Panc1 (cell line): ENCODE measurements around the gene ACTRT2. TPM values are rescaled to one million over a fixed set of nuclear protein-coding genes. Genes with fewer than 3 reads are reported as not detected.

Experiments used
- ATAC-seq: fragments of 200-7000 bp; cut with Tn5 transposase; 2 replicates; pipeline ENCODE4 v1.9.1; 2020; ENCODE audit warnings: mild to moderate bottlenecking, moderate library complexity
- BruUV-seq: library from RNA; stranded (reverse); fragments of 400-500 nt; replicated peaks from 2 replicates; lab custom pipeline; 2021; lab: Mats Ljungman, UMichigan
- CTCF ChIA-PET: fragments of 300-600 bp; sonication (Branson Sonifier 250); formaldehyde crosslinking; loops from one replicate; lab custom pipeline; 2022; ENCODE audit warnings: antibody characterized with exemption; lab: Charles Lee
- POLR2A ChIA-PET: fragments of 300-600 bp; sonication (Branson Sonifier 250); formaldehyde crosslinking; loops from one replicate; lab custom pipeline; 2022; ENCODE audit warnings: antibody characterized with exemption; lab: Charles Lee
- DNase-seq: peaks from one replicate; pipeline ENCODE4 v3.0.0-alpha.2; 2010; ENCODE audit warnings: low read depth, low spot score
- H3K27ac ChIP-seq: 2 replicates; pipeline ENCODE4 v1.5.1; 2011; ENCODE audit warnings: mild to moderate bottlenecking, low read length, inconsistent platforms
- H3K27me3 ChIP-seq: fragments of 200-500 bp; sonication (Bioruptor generic); 2 replicates; pipeline ENCODE4 v1.6.0; 2014; ENCODE audit warnings: low read length, inconsistent platforms; ENCODE audit not compliant: control insufficient read depth, insufficient read depth
- H3K36me3 ChIP-seq: fragments of 200-500 bp; sonication (Bioruptor generic); 2 replicates; pipeline ENCODE4 v1.5.1; 2014; ENCODE audit warnings: inconsistent platforms, mild to moderate bottlenecking, low read length, moderate library complexity; ENCODE audit not compliant: control insufficient read depth, insufficient read depth
- H3K4me1 ChIP-seq: 2 replicates; pipeline ENCODE4 v1.5.1; 2011; ENCODE audit warnings: inconsistent platforms, mild to moderate bottlenecking, low read length, moderate library complexity; ENCODE audit not compliant: control insufficient read depth, insufficient read depth
- H3K4me3 ChIP-seq, 2 experiments: 2 replicates each; pipeline ENCODE4 v1.5.1; 2011 to 2012; ENCODE audit warnings: low read depth in 2 of 2, low read length in 2 of 2, mild to moderate bottlenecking in 2 of 2, inconsistent platforms in 1 of 2, moderate library complexity in 1 of 2
- H3K9me3 ChIP-seq: fragments of 200-500 bp; sonication (Bioruptor generic); 2 replicates; pipeline ENCODE4 v1.5.1; 2014; ENCODE audit warnings: low read depth, mild to moderate bottlenecking, inconsistent platforms, low read length, moderate library complexity; ENCODE audit not compliant: control insufficient read depth, insufficient read depth
- CTCF ChIP-seq: fragments of 450-650 bp; IDR thresholded peaks from 2 replicates; pipeline ENCODE4 v1.5.1; 2017; ENCODE audit warnings: mild to moderate bottlenecking
- POLR2AphosphoS5 ChIP-seq: IDR thresholded peaks from 2 replicates; pipeline ENCODE4 v1.6.1; 2012; ENCODE audit warnings: mild to moderate bottlenecking, low read depth, low read length, moderate library complexity
- REST ChIP-seq, 2 experiments: IDR thresholded peaks; 2 replicates each; pipeline ENCODE4 v1.6.1; 2011 to 2012; ENCODE audit warnings: low read depth in 2 of 2, control low read depth in 1 of 2, low read length in 1 of 2, mild to moderate bottlenecking in 1 of 2, moderate library complexity in 1 of 2; ENCODE audit not compliant: insufficient read depth in 1 of 2
- SIN3A ChIP-seq: IDR thresholded peaks from 2 replicates; pipeline ENCODE4 v1.6.1; 2012; ENCODE audit warnings: low read depth, mild to moderate bottlenecking, low read length, moderate library complexity, borderline replicate concordance; ENCODE audit not compliant: insufficient read depth
- TCF7L2 ChIP-seq: IDR thresholded peaks from 2 replicates; pipeline ENCODE4 v1.6.1; 2011; ENCODE audit warnings: mild to moderate bottlenecking, low read depth, low read length, inconsistent platforms
- in situ Hi-C: cut with HindIII; loops from 2 replicates; pipeline ENCODE4 v1.10.0; 2016; ENCODE audit warnings: low sequenced_read_pairs, low pct_unique_long_range_greater_than_20kb
- intact Hi-C: fragments of 100-400 bp; cut with micrococcal nuclease; formaldehyde crosslinking; loops from one replicate; pipeline ENCODE4 v1.10.0; 2022; ENCODE audit not compliant: unreplicated experiment
- total RNA-seq: library from RNA; stranded (reverse); gene quantifications from one replicate; pipeline ENCODE4 v1.2.1, GENCODE V29; 2021; ENCODE audit not compliant: unreplicated experiment

ACTRT2 gene
- total RNA-seq, 1 experiment from 2014 or later = not detected

GRCh38 chr1:3019516-3020051, 1.7 kb upstream of the ACTRT2 start:
- Histone ChIP-seq H3K4me1 (no peaks in the 10 kb centered on the region), H3K36me3 (no peaks in the 10 kb centered on the region), H3K27me3 (no peaks in the 10 kb centered on the region), H3K27ac (no peak overlapping the region), H3K9me3 (no peaks in the 10 kb centered on the region), H3K4me3 (no peak overlapping the region)
- in situ Hi-C loops (no loop called here), intact Hi-C loops (no loop called here)
- CTCF ChIA-PET = no interaction called here
- no peak for DNase-seq
- POLR2A ChIA-PET = no interaction called here
- TF ChIP-seq TCF7L2 (no peak), REST (IDR thresholded peaks at IDR 0.05; ENCODE audit: insufficient read depth in 1 of 2, low read depth in 2 of 2, low read length in 1 of 2) (no peak), SIN3A (no peak), POLR2AphosphoS5 (no peak), CTCF (no peak)
- no peak for ATAC-seq
- BruUV-seq = no TSS peak

- DNase-seq = no peak
- Histone ChIP-seq H3K4me3 (no peak overlapping the region), H3K27ac (no peak overlapping the region), H3K9me3 (no peaks in the 10 kb centered on the region), H3K27me3 (no peaks in the 10 kb centered on the region), H3K36me3 (no peaks in the 10 kb centered on the region), H3K4me1 (no peaks in the 10 kb centered on the region)
- intact Hi-C loops = no loop called here
- no peak for ATAC-seq
- in situ Hi-C loops = no loop called here
- CTCF ChIA-PET = interaction anchor here (0.6 kb wide), 1 partner anchor 129 kb away, joined by 3 read pairs; no protein-coding TSS in a partner anchor
- BruUV-seq = no TSS peak
- POLR2A ChIA-PET = no interaction called here
- TF ChIP-seq CTCF (no peak), REST (IDR thresholded peaks at IDR 0.05; ENCODE audit: insufficient read depth in 1 of 2, low read depth in 2 of 2, low read length in 1 of 2) (no peak), TCF7L2 (no peak), SIN3A (no peak), POLR2AphosphoS5 (no peak)
These were observed 881 bp upstream of the ACTRT2 start for GRCh38 chr1:3020263-3020909.
